NCI-H146 (cell line): Measurements from ENCODE around the gene CARMIL1.
"Not testable (repeated sequence)": the region's sequence is repeated elsewhere in the genome, so short reads cannot be mapped to it uniquely, and the experiment has no call there.

Source experiments
- DNase-seq: peaks from one replicate; lab custom pipeline; 2025; lab: John Stamatoyannopoulos, UW

The CARMIL1 gene

DNA sequence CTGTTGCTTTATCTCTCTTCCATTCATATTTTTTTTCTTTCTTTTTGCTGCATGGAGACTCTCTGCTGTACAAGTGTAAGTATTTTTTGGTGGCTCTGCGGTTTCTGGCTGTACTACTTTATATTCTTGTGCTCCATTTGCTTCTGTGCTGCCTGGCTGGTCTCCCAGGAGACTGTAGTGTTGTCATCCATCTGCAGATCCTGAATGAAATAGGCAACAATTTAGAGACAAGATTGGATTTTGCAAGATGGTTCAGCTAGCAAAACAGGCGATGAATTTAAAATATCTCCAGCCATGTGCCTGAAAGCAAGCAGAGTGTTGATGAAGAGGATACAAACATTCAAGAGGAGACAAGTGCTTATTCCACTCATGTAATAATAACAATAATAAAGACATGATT, 297.7 kb downstream of the CARMIL1 start:
- DNase-seq = no peak

DNA sequence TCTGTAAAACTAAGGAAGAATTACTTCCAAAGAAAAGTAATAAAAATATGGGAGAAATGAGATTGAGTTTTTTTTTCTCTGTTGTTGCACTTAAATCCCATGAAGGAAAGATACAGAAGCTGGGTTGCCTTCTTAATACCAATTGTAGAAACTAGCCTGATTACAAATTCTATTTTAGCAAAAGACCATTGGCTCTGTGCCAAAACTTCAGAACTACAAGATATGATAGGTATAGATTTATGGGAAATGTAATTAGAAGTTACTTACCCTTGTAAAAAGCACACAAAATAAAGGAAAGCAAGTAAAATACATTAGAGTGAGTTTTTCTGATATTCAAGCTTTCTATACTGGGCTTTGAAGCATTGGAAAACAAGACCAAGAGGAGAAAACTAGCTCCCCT, 299.4 kb downstream of the CARMIL1 start:
- DNase-seq = peak; percentile 29

DNA sequence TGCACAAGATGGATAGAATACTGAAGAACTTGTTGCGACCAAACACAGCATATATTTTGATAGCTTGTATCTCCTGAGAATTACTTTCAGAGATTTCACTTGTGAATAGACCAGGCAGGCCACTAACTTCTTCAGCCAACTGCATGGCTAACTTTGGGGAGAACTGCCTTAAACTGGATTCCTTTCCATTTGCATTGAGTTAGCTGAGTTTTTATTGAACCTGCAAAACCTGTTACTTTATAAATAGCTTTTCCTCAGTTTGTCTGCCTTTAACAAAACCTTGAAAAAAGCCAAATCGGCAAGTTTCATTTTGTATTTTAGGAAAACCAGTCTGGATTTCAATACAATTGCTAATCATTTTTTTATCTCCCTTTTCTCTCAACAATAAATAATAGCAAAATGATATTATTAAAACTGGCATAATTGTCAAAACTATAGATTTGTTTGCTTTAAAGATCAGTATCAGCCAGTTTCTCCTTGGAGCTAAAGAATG, 300.3 kb downstream of the CARMIL1 start:
- no peak for DNase-seq

DNA sequence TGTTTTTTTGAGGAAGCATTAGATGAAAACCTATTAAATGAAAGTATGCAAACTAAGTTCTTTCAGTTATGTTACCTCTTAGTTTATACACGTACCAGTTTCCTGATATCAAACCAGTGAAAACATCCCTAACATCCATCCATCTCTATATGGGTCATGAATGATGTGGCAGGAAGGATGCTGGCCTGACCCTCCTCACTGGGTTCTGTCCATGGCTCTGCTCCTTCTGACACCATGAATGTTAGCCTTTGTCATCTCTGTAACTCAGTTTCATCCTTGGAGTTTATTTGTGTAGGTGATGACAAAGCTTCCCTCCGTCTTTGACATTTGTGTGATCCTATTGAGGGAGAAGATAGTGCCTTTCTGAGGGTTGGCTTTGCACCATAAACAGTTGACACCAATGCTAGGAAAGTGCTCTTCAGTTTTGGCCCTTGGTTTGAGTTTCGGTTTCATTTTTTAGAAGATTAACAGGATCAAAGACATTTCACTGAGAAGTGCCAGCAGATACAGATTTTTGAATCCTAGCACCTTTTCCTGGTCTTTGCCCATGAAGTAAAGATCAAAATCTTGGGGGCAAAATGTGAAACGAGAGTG, 300.8 kb downstream of the CARMIL1 start:
- no peak for DNase-seq

DNA sequence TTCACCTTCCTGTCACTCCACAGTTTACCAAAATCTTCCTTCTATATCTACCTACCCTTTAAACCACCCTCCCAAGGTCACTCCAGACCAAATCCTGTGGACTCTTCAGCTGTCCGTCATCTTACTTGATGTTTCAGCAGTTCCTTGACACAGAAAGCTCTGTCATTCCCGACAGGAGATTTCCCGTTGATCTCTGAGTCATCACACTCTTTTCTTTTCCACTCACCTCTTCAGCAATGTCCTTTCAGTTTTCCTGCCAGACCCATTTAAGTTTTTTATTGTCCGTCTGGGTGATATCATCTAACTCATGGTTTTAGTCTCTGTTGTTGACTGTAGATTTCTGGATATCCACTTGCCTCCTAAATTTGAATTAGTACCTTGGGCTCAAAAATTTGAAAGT, 302.9 kb downstream of the CARMIL1 start:
- DNase-seq = no peak

DNA sequence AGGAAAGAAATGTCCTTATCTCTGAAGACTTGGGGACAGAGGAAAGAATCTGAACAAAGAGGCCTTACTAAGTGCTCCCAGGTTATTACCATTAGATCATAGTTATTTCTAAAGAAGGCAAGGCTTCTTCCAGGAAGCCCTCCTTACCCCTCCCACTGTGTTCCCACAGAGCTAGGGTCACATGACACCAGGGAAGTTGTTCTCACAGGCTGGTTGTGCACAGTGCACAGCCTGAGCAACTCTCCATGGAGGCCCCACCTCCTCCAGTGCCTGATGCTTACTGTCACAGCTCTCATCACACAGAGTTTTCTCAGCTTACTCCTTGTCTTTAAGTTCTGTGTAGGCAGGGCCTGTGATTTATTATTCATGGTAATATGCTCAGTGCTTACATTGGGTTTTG, 303.9 kb downstream of the CARMIL1 start:
- no peak for DNase-seq

DNA sequence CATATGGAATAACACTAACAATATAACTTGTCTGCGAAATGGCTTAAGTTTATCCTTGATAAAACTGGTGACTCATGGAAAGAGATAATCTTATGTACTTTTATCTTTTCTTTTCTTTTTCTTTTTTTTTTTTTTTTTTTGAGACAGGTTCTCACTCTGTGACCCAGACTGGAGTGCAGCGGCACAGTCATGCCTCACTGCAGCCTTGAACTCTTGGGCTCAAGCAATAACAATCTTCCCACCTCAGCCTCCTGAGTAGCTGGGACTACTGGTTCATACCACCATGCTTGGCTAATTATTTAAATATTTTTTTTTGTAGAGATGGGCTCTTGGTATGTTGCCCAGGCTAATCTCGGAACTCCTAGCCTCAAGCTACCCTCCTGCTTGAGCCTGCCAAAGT, 304.7 kb downstream of the CARMIL1 start:
- DNase-seq = no peak

DNA sequence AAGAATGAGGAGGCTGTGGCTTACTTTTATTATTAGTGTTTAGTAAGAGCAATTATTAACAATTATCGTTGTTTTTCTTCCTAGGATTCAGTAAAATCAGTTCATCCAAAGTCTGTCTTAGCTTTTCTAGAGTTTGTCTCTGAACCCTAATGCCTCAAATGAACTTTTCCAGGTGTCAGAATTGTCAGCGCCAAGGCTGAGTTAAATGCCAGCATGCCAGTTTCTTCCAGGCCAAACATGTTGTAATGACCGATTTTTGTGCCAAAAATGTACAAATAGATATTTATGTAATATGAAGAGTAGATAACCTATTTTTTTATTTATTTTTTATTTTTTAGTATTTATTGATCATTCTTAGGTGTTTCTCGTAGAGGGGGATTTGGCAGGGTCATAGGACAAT, 306.1 kb downstream of the CARMIL1 start:
- no peak for DNase-seq

DNA sequence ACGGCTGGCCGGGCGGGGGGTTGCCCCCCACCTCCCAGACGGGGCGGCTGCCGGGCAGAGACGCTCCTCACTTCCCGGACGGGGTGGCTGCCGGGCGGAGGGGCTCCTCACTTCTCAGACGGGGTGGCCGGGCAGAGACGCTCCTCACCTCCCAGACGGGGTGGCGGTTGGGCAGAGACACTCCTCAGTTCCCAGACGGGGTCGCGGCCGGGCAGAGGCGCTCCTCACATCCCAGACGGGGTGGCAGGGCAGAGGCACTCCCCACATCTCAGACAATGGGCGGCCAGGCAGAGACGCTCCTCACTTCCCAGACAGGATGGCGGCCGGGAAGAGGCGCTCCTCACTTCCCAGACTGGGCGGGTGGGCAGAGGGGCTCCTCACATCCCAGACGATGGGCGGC, 306.9 kb downstream of the CARMIL1 start:
- DNase-seq = not testable (repeated sequence)

DNA sequence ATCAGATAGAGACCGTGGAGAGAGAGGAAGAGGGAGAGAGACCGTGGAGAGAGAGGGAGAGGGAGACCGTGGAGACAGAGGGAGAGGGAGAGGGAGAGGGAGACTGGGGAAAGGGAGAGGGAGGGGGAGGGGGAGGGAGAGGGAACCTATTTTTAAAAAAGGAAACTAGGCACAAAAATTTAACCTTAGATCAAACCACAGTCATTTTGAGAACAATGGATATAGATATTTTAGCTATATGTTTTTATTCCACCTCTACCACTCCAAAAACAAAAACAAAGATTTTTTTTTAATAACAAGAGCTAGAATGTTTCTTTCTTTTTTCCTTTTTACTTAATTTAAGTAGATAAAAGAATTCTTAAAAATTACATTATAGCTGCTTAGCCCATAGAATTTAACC, 307.8 kb downstream of the CARMIL1 start:
- no peak for DNase-seq

DNA sequence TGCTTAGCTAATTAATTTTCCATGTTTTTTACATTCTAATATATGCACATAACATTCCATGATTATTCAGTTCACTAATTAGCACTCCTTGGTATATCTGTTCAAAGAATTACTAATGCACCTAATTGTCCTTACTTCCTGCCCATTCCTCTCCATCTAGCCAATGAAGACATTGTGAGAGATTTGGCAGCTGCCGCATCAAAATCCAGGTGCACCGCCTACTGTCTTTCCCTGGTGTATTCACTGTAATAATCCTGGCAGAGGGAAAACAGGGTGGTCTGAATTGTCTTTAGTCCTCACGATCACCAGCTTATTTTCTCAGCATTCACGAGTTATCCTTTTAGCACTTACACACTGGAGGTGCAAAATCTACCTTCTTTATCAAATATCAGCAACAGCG, 311.8 kb downstream of the CARMIL1 start:
- DNase-seq = peak; percentile 72

DNA sequence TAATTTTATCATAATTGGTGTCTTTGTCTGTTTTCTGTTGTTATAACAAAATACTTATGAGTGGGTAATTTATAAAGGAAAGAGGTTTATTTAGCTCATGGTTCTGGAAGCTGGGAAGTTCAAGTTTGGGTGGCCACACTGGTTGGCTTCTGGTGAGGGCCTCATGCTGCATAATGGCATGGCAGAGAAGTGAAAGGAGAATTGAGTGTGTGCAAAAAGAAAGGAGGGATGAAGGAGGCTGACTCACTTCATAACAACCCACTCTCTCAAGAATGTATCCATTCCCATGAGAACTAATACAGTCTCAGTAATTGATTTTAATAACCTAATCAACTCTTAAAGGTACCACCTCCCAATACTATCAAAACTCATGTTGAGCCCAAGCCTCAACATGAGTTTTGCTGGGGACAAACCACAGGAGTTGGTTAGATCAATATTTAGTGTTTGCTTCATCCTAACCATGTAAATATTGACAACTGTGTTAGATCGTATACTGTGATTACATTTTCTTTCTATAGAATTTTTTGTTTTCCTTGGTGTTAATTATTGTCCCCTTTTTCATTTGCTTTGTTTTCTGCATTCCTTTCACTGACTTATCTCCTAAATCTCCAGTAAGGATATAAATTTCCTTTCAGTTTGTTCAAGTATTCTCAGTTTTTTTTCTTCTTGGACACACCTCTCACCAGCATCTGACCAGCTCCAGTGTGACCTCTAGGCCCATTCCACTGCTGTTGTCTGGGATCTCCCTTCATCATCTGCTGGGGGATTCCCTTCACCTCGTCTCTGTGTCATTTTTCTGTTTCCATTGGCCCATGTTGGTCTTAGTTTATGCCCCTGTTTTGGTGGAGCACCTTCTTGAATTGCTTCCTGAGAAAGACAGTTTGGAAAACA, 318.0 kb downstream of the CARMIL1 start:
- peak; percentile 28 for DNase-seq

DNA sequence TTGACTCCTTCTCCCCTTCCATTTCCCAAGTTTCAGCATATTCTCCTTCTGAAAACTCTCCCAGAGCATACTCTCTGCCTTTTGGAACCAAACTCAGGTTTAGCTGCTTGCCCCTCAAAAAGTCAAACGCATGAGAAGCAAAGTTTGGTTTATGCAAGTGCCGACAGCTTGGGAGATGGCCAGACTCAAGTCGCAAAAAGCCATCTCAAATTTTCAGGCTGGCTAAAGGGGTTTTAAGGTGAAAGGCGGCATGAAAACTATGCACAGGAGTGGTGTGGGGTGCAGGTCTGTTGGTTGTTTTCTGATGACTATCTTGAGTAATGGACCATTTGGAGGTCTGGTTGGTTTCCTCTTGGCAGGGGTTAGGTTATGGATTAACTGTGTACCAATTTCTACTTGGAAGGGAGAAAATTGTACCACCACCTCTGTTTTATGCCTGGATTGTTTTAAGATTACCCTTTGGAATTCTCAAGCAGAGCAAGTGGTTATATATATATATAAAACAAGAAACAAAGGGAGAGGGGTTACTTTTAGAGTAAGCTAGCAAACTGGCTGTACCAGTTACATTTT, 320.4 kb downstream of the CARMIL1 start:
- no peak for DNase-seq

DNA sequence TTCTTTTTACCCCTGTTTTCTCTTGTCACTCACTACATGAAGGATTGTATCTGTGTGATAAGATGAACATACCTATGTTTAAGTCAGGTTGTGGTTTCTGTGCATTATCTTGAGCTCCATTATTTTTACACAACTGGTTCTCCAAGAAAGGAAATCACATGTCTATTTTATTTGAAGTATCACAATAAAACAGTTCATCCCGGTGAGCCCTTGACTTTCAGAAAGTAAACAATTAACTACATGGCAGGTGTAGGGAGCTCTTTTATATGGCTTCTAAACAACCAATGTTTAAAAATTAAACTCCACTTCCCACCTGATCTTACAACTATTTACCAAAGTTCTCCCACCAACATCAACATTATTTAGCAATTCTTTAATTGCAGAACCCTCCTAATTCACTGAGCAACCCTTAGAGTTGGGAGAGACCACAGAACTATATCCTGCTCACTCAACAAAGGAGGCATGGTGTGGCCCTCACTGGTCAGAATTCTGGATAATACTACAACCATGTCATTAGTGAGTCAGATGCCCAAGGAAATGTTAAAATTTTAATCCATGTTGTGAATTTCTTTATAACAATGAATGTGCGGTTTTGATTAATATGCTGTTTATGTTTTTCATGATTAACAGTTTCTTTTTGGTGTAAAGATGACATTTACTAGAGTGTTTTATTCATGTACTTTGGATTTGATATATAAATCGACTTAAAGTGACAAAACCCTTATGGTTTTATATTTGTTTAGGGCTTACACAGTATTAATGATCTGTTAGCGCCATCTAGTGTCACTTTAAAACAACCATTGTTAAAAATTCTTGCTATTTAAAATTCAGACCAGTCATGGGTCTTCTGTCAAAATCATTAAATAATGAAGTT, 322.9 kb downstream of the CARMIL1 start:
- peak; percentile 56 for DNase-seq

DNA sequence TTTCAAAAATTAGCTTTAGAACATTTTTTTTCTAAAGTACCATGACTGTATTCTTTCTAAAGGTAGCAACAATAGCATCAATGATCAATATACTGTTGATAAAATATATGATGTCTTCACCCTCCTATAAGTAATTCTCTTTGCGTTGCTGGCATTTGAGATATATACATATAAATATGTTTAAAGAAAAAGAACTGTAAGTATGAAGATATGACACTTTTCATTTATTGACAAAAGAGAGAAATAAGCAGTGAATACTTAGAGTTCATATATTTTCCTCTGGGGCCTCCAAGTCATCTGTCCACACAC, 323.5 kb downstream of the CARMIL1 start:
- no peak for DNase-seq

DNA sequence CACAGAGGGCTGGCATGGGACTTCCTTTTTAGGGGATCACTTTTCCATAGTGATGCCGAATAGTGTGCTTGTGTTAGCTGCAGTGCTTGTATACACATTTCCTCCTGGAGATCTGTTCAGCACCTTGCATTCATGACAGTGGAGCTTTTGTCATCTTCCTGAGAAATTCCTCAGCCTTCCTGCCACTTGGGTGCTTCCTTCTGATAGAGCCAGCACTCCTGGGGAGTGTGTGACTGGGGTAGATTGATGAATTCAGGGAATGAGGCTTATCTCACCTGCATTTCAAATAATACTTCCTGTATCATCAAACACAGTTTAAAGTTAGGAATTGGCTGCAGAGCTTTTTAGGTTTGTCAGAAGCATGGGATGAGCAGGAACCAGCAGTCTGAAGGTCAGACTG, 324.1 kb downstream of the CARMIL1 start:
- DNase-seq = no peak

DNA sequence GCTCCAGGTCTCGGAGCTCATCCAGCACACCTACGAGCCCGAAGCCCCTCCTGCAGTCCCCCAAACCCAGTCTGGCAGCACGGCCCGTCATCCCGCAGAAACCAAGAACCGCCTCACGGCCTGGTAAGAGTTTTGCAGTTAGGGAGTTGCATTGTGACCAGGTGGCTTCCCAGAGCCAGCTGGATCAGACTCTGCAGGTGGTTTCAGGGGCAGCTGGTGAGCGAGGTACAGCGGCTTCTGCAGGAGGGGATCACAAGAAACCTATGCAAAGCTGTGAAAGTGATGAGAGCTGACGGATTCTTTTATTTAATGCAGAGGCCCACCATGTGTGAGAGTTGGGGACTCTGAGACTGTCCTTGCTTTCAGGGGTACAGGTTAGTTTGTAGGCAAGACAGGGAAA, 327.0 kb downstream of the CARMIL1 start:
- DNase-seq = peak; percentile 84

DNA sequence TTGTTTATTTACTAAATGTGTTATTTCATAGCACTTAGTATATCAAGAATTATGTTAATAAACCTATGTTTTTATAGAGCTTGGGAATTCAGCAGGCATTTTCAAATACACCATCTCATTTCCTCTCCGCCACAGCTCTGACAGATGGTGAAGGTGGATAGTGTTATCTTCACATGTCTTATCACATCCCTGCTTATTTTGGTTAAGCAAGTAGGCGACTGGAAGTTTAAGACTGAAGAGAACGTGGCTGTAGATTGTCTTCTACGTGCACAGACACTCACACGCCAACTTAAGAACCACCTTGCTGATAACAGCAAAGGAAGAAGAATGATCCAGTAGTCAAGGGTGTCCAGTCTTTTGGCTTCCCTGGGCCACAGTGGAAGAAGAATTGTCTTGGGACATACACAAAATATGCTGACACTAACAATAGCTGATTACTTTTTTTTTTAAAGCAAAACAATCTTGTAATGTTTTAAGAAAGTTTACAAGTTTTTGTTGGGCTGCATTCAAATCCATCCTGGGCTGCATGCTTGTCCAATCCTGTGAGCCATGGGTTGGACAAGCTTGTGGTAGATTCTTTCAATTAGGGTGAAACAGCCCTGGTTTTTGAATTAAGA, 329.5 kb downstream of the CARMIL1 start:
- no peak for DNase-seq

DNA sequence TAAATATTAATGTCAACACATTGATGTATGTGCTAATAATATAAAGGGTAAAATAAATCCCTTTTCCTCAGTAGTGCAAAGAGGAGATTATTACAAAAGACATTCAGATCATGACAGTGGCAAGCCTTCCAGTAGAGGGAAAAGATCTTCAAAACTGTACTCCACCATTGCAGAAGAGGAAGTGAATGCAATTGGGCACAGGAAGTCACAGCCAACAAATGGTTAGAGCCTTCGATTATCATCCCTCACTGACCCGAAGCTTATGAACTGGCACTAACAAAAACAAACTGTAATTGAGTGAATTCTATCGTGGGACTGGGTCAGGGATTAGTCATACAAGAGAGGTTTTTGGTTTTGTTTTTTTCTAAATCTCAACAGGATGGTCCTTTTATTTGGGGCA, 333.5 kb downstream of the CARMIL1 start:
- no peak for DNase-seq

DNA sequence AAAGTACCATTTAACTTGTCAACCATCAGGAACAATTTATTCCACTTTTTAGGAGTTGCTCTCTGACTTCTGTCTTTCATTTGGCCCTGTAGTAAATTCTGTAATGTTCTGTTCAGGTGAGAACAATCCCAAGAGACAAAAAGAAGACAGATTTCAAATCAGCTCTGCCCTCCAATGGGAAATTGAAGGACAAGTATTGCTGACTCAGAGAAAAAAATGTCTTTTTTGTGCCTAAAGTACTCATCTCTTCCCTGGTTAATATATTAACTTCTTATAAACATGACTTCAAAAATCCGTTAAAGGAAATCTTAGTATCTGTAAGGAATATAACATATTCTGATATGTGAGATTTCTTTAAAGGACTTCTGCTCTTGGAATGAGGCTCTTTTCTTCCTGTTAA, 334.2 kb downstream of the CARMIL1 start:
- DNase-seq = no peak

DNA sequence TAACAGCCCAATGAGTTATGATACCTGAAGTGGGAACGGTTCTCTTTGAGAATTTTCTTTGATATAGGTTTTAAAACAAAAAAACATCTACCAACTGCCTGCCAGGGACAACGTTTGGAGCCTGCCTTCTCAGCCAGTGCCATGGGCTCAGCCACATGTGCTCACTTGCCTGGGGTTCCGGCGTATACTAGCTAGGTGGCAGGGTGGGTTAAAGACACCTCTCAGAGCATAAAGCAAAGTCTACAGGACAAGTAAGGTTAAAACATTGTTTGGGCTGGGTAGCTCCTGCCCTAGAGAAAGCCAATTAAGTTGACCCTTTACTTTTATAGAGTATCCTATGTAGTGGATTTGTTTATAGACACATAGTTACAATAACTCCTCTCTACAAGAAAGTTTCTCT, 334.9 kb downstream of the CARMIL1 start:
- no peak for DNase-seq

DNA sequence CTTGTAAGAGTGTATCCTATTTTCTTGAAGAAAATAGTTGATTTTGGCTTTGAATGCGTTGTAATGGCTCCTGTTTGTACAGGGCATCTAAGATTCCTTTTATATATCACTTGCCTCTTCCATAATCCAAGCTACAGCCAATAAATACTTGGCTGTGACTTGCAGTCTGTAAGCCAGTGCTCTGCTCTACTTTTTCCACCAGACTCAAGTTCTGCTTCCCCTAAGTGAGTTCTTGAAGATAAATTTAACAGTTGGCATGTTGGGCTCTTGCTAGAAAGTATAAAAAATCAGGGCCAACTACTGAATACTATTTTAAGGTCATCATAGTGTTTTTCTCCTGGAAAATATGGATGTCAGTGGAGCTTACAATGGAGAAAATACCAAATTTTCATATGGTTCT, 336.3 kb downstream of the CARMIL1 start:
- no peak for DNase-seq
